Hepatocyte (in vitro differentiated cells): ENCODE measurements around the gene PPP2R2C. TPM values are rescaled to one million over a fixed set of nuclear protein-coding genes. Genes with fewer than 3 reads are reported as not detected.

Experiments used
- DNase-seq: peaks from one replicate; pipeline ENCODE4 v3.0.0-alpha.2; 2016; ENCODE audit warnings: low spot score
- H2AFZ ChIP-seq: fragments of 200-600 bp; sonication (generic); 2 replicates; pipeline ENCODE4 v1.6.0; 2016; ENCODE audit warnings: antibody characterized with exemption, mild to moderate bottlenecking
- H3K27ac ChIP-seq: fragments of 200-600 bp; sonication (generic); 2 replicates; pipeline ENCODE4 v1.5.1; 2016; ENCODE audit warnings: mild to moderate bottlenecking
- H3K27me3 ChIP-seq: fragments of 200-600 bp; sonication (generic); 2 replicates; pipeline ENCODE4 v1.6.1; 2016
- H3K36me3 ChIP-seq: fragments of 200-600 bp; sonication (generic); replicated peaks from 2 replicates; pipeline ENCODE4 v1.5.1; 2016; ENCODE audit warnings: low read depth; ENCODE audit not compliant: insufficient read depth
- H3K4me1 ChIP-seq: fragments of 200-600 bp; sonication (generic); 2 replicates; pipeline ENCODE4 v1.5.1; 2016; ENCODE audit warnings: mild to moderate bottlenecking, moderate library complexity; ENCODE audit not compliant: insufficient read depth
- H3K4me2 ChIP-seq: fragments of 200-600 bp; sonication (generic); 2 replicates; pipeline ENCODE4 v1.6.0; 2016
- H3K4me3 ChIP-seq: fragments of 200-600 bp; sonication (generic); 2 replicates; pipeline ENCODE4 v1.5.1; 2016; ENCODE audit warnings: mild to moderate bottlenecking
- H3K79me2 ChIP-seq: fragments of 200-600 bp; sonication (generic); 2 replicates; pipeline ENCODE4 v1.6.0; 2017; ENCODE audit warnings: mild to moderate bottlenecking
- H3K9me2 ChIP-seq: fragments of 200-600 bp; sonication (generic); replicated peaks from 2 replicates; pipeline ENCODE4 v1.6.0; 2017; ENCODE audit warnings: mild to moderate bottlenecking; ENCODE audit not compliant: insufficient read depth
- H3K9me3 ChIP-seq: fragments of 200-600 bp; sonication (generic); 2 replicates; pipeline ENCODE4 v1.5.1; 2016; ENCODE audit warnings: low read depth, mild to moderate bottlenecking
- H4K20me1 ChIP-seq: fragments of 200-600 bp; sonication (generic); 2 replicates; pipeline ENCODE4 v1.6.0; 2016; ENCODE audit warnings: mild to moderate bottlenecking; ENCODE audit not compliant: insufficient read depth, poor library complexity, severe bottlenecking
- EZH2 ChIP-seq: fragments of 200-600 bp; sonication (generic); IDR thresholded peaks from 2 replicates; pipeline ENCODE4 v1.6.1; 2016; ENCODE audit warnings: antibody characterized with exemption, mild to moderate bottlenecking, borderline replicate concordance
- EZH2phosphoT487 ChIP-seq: fragments of 200-600 bp; sonication (generic); IDR thresholded peaks from one replicate; pipeline ENCODE4 v1.6.1; 2018; ENCODE audit warnings: antibody characterized with exemption, mild to moderate bottlenecking, low read depth, moderate library complexity; ENCODE audit not compliant: unreplicated experiment, severe bottlenecking
- WGBS: methylation state at CpG from one replicate; pipeline ENCODE4 v1.1.6; 2016; ENCODE audit warnings: low lambda C conversion rate; ENCODE audit errors: missing lambda C conversion rate; 5-methylcytosine and 5-hydroxymethylcytosine counted together
- polyA plus RNA-seq: library from polyadenylated mRNA; unstranded; fragments of >200 nt; fragmentation: Nextera tagmentation; extraction: Ambion mirVana; gene quantifications from 2 replicates; pipeline ENCODE4 v1.2.1, GENCODE V29; 2016
- total RNA-seq: library from RNA; depleted of rRNA; stranded (reverse); fragments of >200 nt; gene quantifications from 2 replicates; pipeline ENCODE4 v1.2.3, GENCODE V29; 2014
- TF ChIP-seq, protein P1 (sequence below): fragments of 200-600 bp; sonication (generic); IDR thresholded peaks from 2 replicates; pipeline ENCODE4 v1.5.1; 2016; ENCODE audit warnings: antibody characterized with exemption, mild to moderate bottlenecking; ENCODE audit not compliant: poor library complexity

Gene PPP2R2C
- total and polyA plus RNA-seq, 2 experiments from 2014 or later: 0.35 to 0.67 TPM

GRCh38 chr4:6454112-6454910 lies 18.1 kb downstream of the PPP2R2C start:
- no peak overlapping the region for H3K4me2 ChIP-seq
- H2AFZ ChIP-seq: no peak overlapping the region
- no peak overlapping the region for H3K4me3 ChIP-seq
- no peaks in the 10 kb centered on the region for H4K20me1 ChIP-seq
- H3K27ac ChIP-seq: no peak overlapping the region
- TF ChIP-seq, protein P1, sequence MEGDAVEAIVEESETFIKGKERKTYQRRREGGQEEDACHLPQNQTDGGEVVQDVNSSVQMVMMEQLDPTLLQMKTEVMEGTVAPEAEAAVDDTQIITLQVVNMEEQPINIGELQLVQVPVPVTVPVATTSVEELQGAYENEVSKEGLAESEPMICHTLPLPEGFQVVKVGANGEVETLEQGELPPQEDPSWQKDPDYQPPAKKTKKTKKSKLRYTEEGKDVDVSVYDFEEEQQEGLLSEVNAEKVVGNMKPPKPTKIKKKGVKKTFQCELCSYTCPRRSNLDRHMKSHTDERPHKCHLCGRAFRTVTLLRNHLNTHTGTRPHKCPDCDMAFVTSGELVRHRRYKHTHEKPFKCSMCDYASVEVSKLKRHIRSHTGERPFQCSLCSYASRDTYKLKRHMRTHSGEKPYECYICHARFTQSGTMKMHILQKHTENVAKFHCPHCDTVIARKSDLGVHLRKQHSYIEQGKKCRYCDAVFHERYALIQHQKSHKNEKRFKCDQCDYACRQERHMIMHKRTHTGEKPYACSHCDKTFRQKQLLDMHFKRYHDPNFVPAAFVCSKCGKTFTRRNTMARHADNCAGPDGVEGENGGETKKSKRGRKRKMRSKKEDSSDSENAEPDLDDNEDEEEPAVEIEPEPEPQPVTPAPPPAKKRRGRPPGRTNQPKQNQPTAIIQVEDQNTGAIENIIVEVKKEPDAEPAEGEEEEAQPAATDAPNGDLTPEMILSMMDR: no peak
- TF ChIP-seq EZH2 (no peak), EZH2phosphoT487 (no peak)
- no peaks in the 10 kb centered on the region for H3K36me3 ChIP-seq
- H3K27me3 ChIP-seq: peaks cover 4% of the 10 kb centered on the region
- no peak for DNase-seq
- H3K9me3 ChIP-seq: no peaks in the 10 kb centered on the region
- H3K79me2 ChIP-seq: no peaks in the 10 kb centered on the region
- H3K4me1 ChIP-seq: no peaks in the 10 kb centered on the region
- WGBS: 78% methylated on average over 13 of the region's 13 CpGs
- H3K9me2 ChIP-seq: no peaks in the 10 kb centered on the region

DNA sequence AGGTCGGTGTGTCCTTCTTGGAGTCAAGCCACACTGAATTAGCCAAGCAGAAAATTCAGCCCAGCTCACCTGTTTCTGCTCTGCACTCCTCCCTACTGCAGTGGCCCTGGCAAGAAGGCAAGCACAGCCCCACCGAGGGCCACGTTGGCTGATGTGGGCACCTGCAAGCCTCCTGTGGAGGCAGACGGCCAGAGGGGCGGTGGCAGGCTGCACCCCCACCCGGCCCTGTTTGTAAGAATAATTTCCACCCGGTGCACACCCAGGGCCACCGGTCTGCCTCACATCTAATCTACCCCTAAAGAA lies 18.8 kb downstream of the PPP2R2C start:
- Histone ChIP-seq H3K9me2 (no peaks in the 10 kb centered on the region), H3K27ac (no peak overlapping the region), H2AFZ (no peak overlapping the region), H3K36me3 (no peaks in the 10 kb centered on the region), H4K20me1 (no peaks in the 10 kb centered on the region), H3K27me3 (peaks cover 4% of the 10 kb centered on the region), H3K79me2 (no peaks in the 10 kb centered on the region), H3K4me1 (no peaks in the 10 kb centered on the region), H3K4me3 (no peak overlapping the region), H3K4me2 (no peak overlapping the region), H3K9me3 (no peaks in the 10 kb centered on the region)
- TF ChIP-seq EZH2phosphoT487: no peak
- DNase-seq: no peak
- 80% methylated on average over 8 of the region's 8 CpGs for WGBS

GRCh38 chr4:6452897-6453687 lies 19.3 kb downstream of the PPP2R2C start:
- no peak overlapping the region for H3K27ac ChIP-seq
- H2AFZ ChIP-seq: no peak overlapping the region
- H3K4me1 ChIP-seq: no peaks in the 10 kb centered on the region
- no peaks in the 10 kb centered on the region for H3K9me2 ChIP-seq
- TF ChIP-seq EZH2phosphoT487 (no peak), EZH2 (no peak)
- TF ChIP-seq, protein P1: no peak
- no peaks in the 10 kb centered on the region for H3K79me2 ChIP-seq
- peaks cover 4% of the 10 kb centered on the region for H3K27me3 ChIP-seq
- no peak overlapping the region for H3K4me2 ChIP-seq
- 88% methylated on average over 19 of the region's 20 CpGs for WGBS
- H4K20me1 ChIP-seq: no peaks in the 10 kb centered on the region
- H3K36me3 ChIP-seq: no peaks in the 10 kb centered on the region
- DNase-seq: no peak
- no peak overlapping the region for H3K4me3 ChIP-seq
- no peaks in the 10 kb centered on the region for H3K9me3 ChIP-seq
